H1 (cell line): Measurements from ENCODE around the gene CDC14B. TPM values are rescaled to one million over a fixed set of nuclear protein-coding genes. Genes with fewer than 3 reads are reported as not detected.

Experiments
- CTCF ChIA-PET: fragments of 300-600 bp; sonication (Branson Sonifier 250); formaldehyde crosslinking; loops from one replicate; lab custom pipeline; 2021; ENCODE audit not compliant: partially characterized antibody; lab: Charles Lee
- POLR2A ChIA-PET: fragments of 300-600 bp; sonication (Branson Sonifier 250); formaldehyde crosslinking; loops from one replicate; lab custom pipeline; 2021; ENCODE audit warnings: inconsistent platforms; ENCODE audit not compliant: partially characterized antibody; lab: Charles Lee
- DNase-seq, 2 experiments: peaks; one replicate each; pipeline versions ENCODE4 v3.0.0 to v3.0.0-alpha.2; 2010 to 2022; ENCODE audit warnings: low spot score in 2 of 2, low read depth in 1 of 2, mixed read lengths in 1 of 2
- FAIRE-seq: peaks from 2 replicates; lab custom pipeline; 2011; peaks lifted over from hg19 to GRCh38; lab: Jason Lieb, UNC
- H2AFZ ChIP-seq: 2 replicates; pipeline ENCODE4 v1.8.1; 2012; ENCODE audit warnings: low read length, inconsistent platforms
- H2AK5ac ChIP-seq: 2 replicates; pipeline ENCODE4 v1.6.1; 2013; ENCODE audit warnings: low read depth, low read length
- H2BK120ac ChIP-seq: replicated peaks from 2 replicates; pipeline ENCODE3; 2013; ENCODE audit warnings: low read depth, low read length, inconsistent platforms
- H2BK12ac ChIP-seq: 2 replicates; pipeline ENCODE4 v1.6.1; 2013; ENCODE audit warnings: low read depth, low read length
- H2BK15ac ChIP-seq: 2 replicates; pipeline ENCODE4 v1.6.1; 2013; ENCODE audit warnings: low read length
- H2BK20ac ChIP-seq: 2 replicates; pipeline ENCODE4 v1.6.1; 2013; ENCODE audit warnings: low read length
- H2BK5ac ChIP-seq: 2 replicates; pipeline ENCODE4 v1.6.1; 2013; ENCODE audit warnings: low read depth, low read length
- H3K14ac ChIP-seq: 2 replicates; pipeline ENCODE4 v1.6.1; 2013; ENCODE audit warnings: inconsistent platforms; ENCODE audit not compliant: insufficient read length
- H3K18ac ChIP-seq: 2 replicates; pipeline ENCODE4 v1.6.1; 2013; ENCODE audit warnings: low read length; ENCODE audit errors: extremely low read depth
- H3K23ac ChIP-seq: 2 replicates; pipeline ENCODE4 v1.6.1; 2013; ENCODE audit warnings: inconsistent platforms; ENCODE audit not compliant: insufficient read length
- H3K23me2 ChIP-seq: 2 replicates; pipeline ENCODE4 v1.6.1; 2013; ENCODE audit warnings: low read depth, low read length
- H3K27ac ChIP-seq: 2 replicates; pipeline ENCODE4 v1.6.1; 2011; ENCODE audit warnings: low read depth, low read length, inconsistent platforms
- H3K27me3 ChIP-seq, 4 experiments: replicated peaks in 1 of 4; 1 replicate in 1 of 4; 2 replicates in 3 of 4; pipeline versions ENCODE4 v1.6.1 to v1.8.1; 2011 to 2013; ENCODE audit warnings: low read length in 3 of 4, mild to moderate bottlenecking in 3 of 4, inconsistent platforms in 2 of 4, mixed read lengths in 2 of 4, moderate library complexity in 1 of 4; ENCODE audit not compliant: control insufficient read depth in 3 of 4, insufficient read depth in 3 of 4; ENCODE audit errors: extremely low read depth in 1 of 4
- H3K36me3 ChIP-seq, 4 experiments: 2 replicates each; pipeline versions ENCODE4 v1.6.1 to v1.8.1; 2011 to 2013; ENCODE audit warnings: mild to moderate bottlenecking in 4 of 4, low read length in 3 of 4, moderate library complexity in 2 of 4, control low read depth in 1 of 4, inconsistent platforms in 1 of 4; ENCODE audit not compliant: insufficient read depth in 4 of 4, control insufficient read depth in 2 of 4
- H3K4ac ChIP-seq: replicated peaks from 2 replicates; pipeline ENCODE3; 2013; ENCODE audit warnings: low read length, low read depth, mixed read lengths, inconsistent platforms; ENCODE audit not compliant: insufficient read length
- H3K4me1 ChIP-seq, 4 experiments: replicated peaks in 1 of 4; 1 replicate in 1 of 4; 2 replicates in 3 of 4; pipeline versions ENCODE4 v1.6.1 to v1.8.1; 2011 to 2013; ENCODE audit warnings: low read length in 3 of 4, inconsistent platforms in 2 of 4, mixed read lengths in 1 of 4; ENCODE audit not compliant: insufficient read depth in 4 of 4, control insufficient read depth in 3 of 4
- H3K4me2 ChIP-seq, 2 experiments: 2 replicates each; pipeline versions ENCODE4 v1.6.1 to v1.8.1; 2011 to 2013; ENCODE audit warnings: low read depth in 2 of 2, low read length in 2 of 2, control low read depth in 1 of 2, inconsistent platforms in 1 of 2, mild to moderate bottlenecking in 1 of 2; ENCODE audit not compliant: insufficient read depth in 1 of 2
- H3K4me3 ChIP-seq, 4 experiments: fragments of 200-600, 300-600 bp in 1 of 4; sonication (generic), shearing (Covaris generic), sonication (Bioruptor Twin) in 1 of 4; 2 replicates each; pipeline versions ENCODE4 v1.5.1 to v1.8.1; 2011 to 2016; ENCODE audit warnings: low read length in 4 of 4, low read depth in 3 of 4, control low read depth in 2 of 4, inconsistent platforms in 2 of 4, mild to moderate bottlenecking in 2 of 4, mixed read lengths in 1 of 4, moderate library complexity in 1 of 4; ENCODE audit not compliant: insufficient read depth in 2 of 4; ENCODE audit errors: extremely low read depth in 1 of 4
- H3K56ac ChIP-seq: replicated peaks from 2 replicates; pipeline ENCODE3; 2013; ENCODE audit warnings: low read depth, mild to moderate bottlenecking, mixed read lengths, low read length, inconsistent platforms; ENCODE audit not compliant: insufficient read length
- H3K79me1 ChIP-seq: 2 replicates; pipeline ENCODE4 v1.6.1; 2013; ENCODE audit warnings: low read depth, low read length, control low read depth
- H3K79me2 ChIP-seq, 2 experiments: 2 replicates each; pipeline versions ENCODE4 v1.6.1 to v1.8.1; 2012 to 2013; ENCODE audit warnings: low read length in 2 of 2, mild to moderate bottlenecking in 2 of 2, inconsistent platforms in 1 of 2; ENCODE audit not compliant: insufficient read depth in 2 of 2, control insufficient read depth in 1 of 2
- H3K9ac ChIP-seq, 4 experiments: replicated peaks in 1 of 4; 1 replicate in 1 of 4; 2 replicates in 3 of 4; pipeline versions ENCODE4 v1.6.1 to v1.8.1; 2011 to 2013; ENCODE audit warnings: low read depth in 3 of 4, low read length in 3 of 4, control low read depth in 2 of 4, mild to moderate bottlenecking in 2 of 4, moderate library complexity in 2 of 4, inconsistent platforms in 1 of 4; ENCODE audit errors: extremely low read depth in 1 of 4
- H3K9me3 ChIP-seq, 2 experiments: 2 replicates each; pipeline versions ENCODE4 v1.6.1 to v1.8.1; 2012 to 2013; ENCODE audit warnings: mild to moderate bottlenecking in 2 of 2, moderate library complexity in 2 of 2, control low read depth in 1 of 2, inconsistent platforms in 1 of 2, low read depth in 1 of 2, low read length in 1 of 2, mixed read lengths in 1 of 2; ENCODE audit not compliant: insufficient read depth in 2 of 2
- H4K20me1 ChIP-seq, 2 experiments: replicated peaks in 1 of 2; 2 replicates each; pipeline versions ENCODE3 to v1.8.1; 2011 to 2013; ENCODE audit warnings: inconsistent platforms in 2 of 2, low read length in 2 of 2, mild to moderate bottlenecking in 1 of 2; ENCODE audit not compliant: insufficient read depth in 2 of 2, control insufficient read depth in 1 of 2
- H4K5ac ChIP-seq: 2 replicates; pipeline ENCODE4 v1.6.1; 2013; ENCODE audit warnings: low read length, low read depth, mixed read lengths, inconsistent platforms; ENCODE audit not compliant: insufficient read length
- H4K8ac ChIP-seq: 2 replicates; pipeline ENCODE4 v1.8.0; 2013; ENCODE audit warnings: mild to moderate bottlenecking, moderate library complexity, low read length, inconsistent platforms; ENCODE audit not compliant: insufficient read depth; ENCODE audit errors: extremely low read depth
- H4K91ac ChIP-seq: replicated peaks from 2 replicates; pipeline ENCODE3; 2013; ENCODE audit warnings: low read length, mixed read lengths, inconsistent platforms; ENCODE audit not compliant: insufficient read length
- BCL11A ChIP-seq, 2 experiments: IDR thresholded peaks; one replicate each; pipeline ENCODE4 v1.6.1; 2011; ENCODE audit warnings: low read depth in 2 of 2, low read length in 2 of 2, mild to moderate bottlenecking in 2 of 2
- EGR1 ChIP-seq: IDR thresholded peaks from 2 replicates; pipeline ENCODE4 v1.6.1; 2011; ENCODE audit warnings: low read depth, low read length, borderline replicate concordance
- NRF1 ChIP-seq: IDR thresholded peaks from 2 replicates; pipeline ENCODE4 v1.6.1; 2011; ENCODE audit warnings: mild to moderate bottlenecking, low read depth, low read length, improper control_type of control experiment
- RAD21 ChIP-seq, 2 experiments: IDR thresholded peaks in 1 of 2; conservative IDR thresholded peaks in 1 of 2; 2 replicates each; pipeline ENCODE4 v1.6.1; 2011; ENCODE audit warnings: low read depth in 2 of 2, low read length in 2 of 2, improper control_type of control experiment in 1 of 2, inconsistent platforms in 1 of 2, mild to moderate bottlenecking in 1 of 2, moderate library complexity in 1 of 2
- TCF12 ChIP-seq: IDR thresholded peaks from 2 replicates; pipeline ENCODE4 v1.6.1; 2011; ENCODE audit warnings: low read depth, mild to moderate bottlenecking, low read length
- WGBS, 2 experiments: shearing (Covaris generic) in 1 of 2; methylation state at CpG; one replicate each; pipeline versions ENCODE4 v1.1.6 to v1.1.7; 2013 to 2015; ENCODE audit warnings: low lambda C conversion rate in 2 of 2, mixed read lengths in 2 of 2, inconsistent platforms in 1 of 2, low coverage in 1 of 2, missing lambda C conversion rate in 1 of 2; ENCODE audit not compliant: insufficient replicate concordance in 2 of 2, insufficient coverage in 1 of 2, insufficient read length in 1 of 2; ENCODE audit errors: extremely low coverage in 1 of 2, missing lambda C conversion rate in 1 of 2; 5-methylcytosine and 5-hydroxymethylcytosine counted together
- polyA plus RNA-seq, 7 experiments: library from polyadenylated mRNA; depleted of rRNA in 3 of 7; stranded (reverse) in 5 of 7; unstranded in 2 of 7; fragments of >200 nt in 5 of 7; fragments of 200-250 nt in 2 of 7; gene quantifications; 1 replicate in 5 of 7; 2 replicates in 1 of 7; 4 replicates in 1 of 7; pipeline versions ENCODE4 v1.2.1 to v1.2.3, GENCODE V29; 2011 to 2013; ENCODE audit warnings: missing spikeins in 2 of 7, mixed read lengths in 2 of 7
- total RNA-seq: library from RNA; stranded (reverse); fragmentation: NEBNext Ultra II Directional; extraction: Animal tissue kit (Norgen Biotek cat#: 25700); gene quantifications from 2 replicates; pipeline ENCODE4 v1.2.1, GENCODE V29; 2021

The CDC14B gene
- total and polyA plus RNA-seq, 2 of the 8 experiments (the other 6 are each of a cell fraction or from before 2014, with no cell fraction given): 17.2 to 44.6 TPM

DNA sequence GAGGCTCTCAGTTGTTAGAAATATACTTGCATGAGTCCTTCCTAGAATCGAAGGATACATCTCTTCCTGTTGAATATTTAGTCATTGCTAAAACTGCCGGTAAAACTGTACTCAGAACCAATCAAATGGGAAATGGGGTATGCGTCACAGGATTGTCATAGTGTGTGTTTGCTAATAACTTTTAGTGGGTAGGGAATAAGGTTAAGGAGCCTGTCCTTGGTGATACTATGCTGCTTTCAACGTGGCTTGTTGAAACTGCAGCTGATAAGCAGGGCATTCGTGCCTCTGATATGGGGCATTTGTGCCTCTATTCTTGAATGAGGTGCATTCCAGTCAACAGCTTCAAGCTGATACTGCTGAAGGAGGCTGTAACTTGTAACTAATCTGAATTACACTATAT is 143.1 kb downstream of the CDC14B start:
- H4K8ac ChIP-seq: no peak overlapping the region
- WGBS, 2 experiments: 94% methylated on average over 5 of the region's 5 CpGs; no CpG with 5 or more reads in 1 of the 2 experiments

More for the DNA sequence above, 143.1 kb downstream of the CDC14B start:
- H3K18ac ChIP-seq: no peak overlapping the region
- H4K5ac ChIP-seq: no peak overlapping the region
- no peak overlapping the region for H2AK5ac ChIP-seq
- H3K27ac ChIP-seq: no peak overlapping the region
- no peaks in the 10 kb centered on the region for H3K27me3 ChIP-seq
- H2BK15ac ChIP-seq: no peak overlapping the region
- H3K79me1 ChIP-seq: no peaks in the 10 kb centered on the region
- no peak overlapping the region for H2BK120ac ChIP-seq
- ChIA-PET CTCF (interaction anchor here (0.9 to 1.3 kb wide), 4 partner anchors 10 to 89 kb away, joined by 3 to 4 read pairs (median 3); no protein-coding TSS in a partner anchor), POLR2A (no interaction called here)
- no peaks in the 10 kb centered on the region for H3K4me1 ChIP-seq
- no peak overlapping the region for H3K23ac ChIP-seq
- no peaks in the 10 kb centered on the region for H4K20me1 ChIP-seq
- no peaks in the 10 kb centered on the region for H3K79me2 ChIP-seq
- H4K91ac ChIP-seq: no peak overlapping the region
- H3K4me3 ChIP-seq: no peak overlapping the region
- no peaks in the 10 kb centered on the region for H3K9me3 ChIP-seq
- H3K14ac ChIP-seq: no peak overlapping the region
- no peak overlapping the region for H3K4ac ChIP-seq
- no peak overlapping the region for H2BK20ac ChIP-seq
- no peak overlapping the region for H2BK5ac ChIP-seq
- no peak overlapping the region for H3K9ac ChIP-seq
- H3K36me3 ChIP-seq: peaks cover 0 to 20% (median 0%) of the 10 kb centered on the region in 4 experiments; a peak in 4 of 8 replicates
- no peak overlapping the region for H2BK12ac ChIP-seq
- H3K56ac ChIP-seq: no peak overlapping the region
- no peak for FAIRE-seq
- H3K4me2 ChIP-seq: no peak overlapping the region
- H2AFZ ChIP-seq: no peak overlapping the region
- DNase-seq: no peak
- TF ChIP-seq RAD21 (IDR thresholded peaks at IDR 0.05 in 1 of 2, conservative IDR thresholded peaks at IDR 0.05 in 1 of 2; ENCODE audit: low read depth in 2 of 2, low read length in 2 of 2) (no peak), NRF1 (no peak), BCL11A (IDR thresholded peaks at IDR 0.05; ENCODE audit: low read depth in 2 of 2, low read length in 2 of 2) (no peak), TCF12 (no peak), EGR1 (no peak)
- H3K23me2 ChIP-seq: no peaks in the 10 kb centered on the region
